ENCODE results near the gene BABAM1.

DNA sequence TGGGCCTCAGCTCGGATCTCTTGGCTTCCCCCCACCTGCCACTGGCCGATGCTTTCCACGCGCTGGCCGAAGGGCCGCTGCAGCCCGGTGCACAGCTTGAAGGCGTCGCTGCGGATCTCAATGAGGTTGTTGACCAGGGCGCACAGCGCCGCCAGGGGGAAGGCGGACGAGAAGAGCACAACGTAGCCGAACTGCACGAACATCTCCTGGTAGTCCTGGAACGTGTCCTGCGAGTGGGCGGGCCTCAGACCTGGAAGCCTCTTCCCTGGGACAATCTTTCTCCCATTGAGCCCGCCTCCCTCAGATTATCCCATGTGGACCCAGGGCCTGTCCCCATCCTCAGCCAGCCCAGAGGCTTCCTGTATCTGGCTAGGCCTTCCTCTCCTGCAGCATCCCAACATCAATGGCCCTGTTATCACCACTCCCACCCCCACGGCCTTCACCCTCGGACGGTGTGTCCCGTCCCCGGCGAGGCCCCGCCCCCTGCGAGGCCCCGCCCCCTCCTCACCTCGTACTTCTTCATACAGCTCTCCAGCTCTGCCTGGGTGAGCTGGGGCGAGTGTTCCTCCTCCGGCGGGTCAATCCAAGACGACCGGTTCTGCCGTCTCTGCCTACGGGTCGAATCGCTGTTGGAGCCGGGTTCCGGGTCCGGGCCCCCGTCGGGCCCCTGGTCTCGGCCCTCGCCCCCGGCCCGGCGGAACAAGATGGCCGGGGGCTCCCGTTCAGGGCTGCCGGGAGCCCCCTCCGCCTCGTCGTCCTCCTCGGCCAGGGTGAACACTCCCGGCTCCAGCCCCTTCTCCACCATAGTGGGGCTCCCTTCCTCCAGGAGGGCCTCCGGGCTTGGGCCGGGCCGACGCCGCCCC, 60.6 kb downstream of the BABAM1 start:
- no peak for TF ChIP-seq POLR2A (IDR thresholded peaks at IDR 0.05)
- TF ChIP-seq, protein P1, sequence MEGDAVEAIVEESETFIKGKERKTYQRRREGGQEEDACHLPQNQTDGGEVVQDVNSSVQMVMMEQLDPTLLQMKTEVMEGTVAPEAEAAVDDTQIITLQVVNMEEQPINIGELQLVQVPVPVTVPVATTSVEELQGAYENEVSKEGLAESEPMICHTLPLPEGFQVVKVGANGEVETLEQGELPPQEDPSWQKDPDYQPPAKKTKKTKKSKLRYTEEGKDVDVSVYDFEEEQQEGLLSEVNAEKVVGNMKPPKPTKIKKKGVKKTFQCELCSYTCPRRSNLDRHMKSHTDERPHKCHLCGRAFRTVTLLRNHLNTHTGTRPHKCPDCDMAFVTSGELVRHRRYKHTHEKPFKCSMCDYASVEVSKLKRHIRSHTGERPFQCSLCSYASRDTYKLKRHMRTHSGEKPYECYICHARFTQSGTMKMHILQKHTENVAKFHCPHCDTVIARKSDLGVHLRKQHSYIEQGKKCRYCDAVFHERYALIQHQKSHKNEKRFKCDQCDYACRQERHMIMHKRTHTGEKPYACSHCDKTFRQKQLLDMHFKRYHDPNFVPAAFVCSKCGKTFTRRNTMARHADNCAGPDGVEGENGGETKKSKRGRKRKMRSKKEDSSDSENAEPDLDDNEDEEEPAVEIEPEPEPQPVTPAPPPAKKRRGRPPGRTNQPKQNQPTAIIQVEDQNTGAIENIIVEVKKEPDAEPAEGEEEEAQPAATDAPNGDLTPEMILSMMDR (IDR thresholded peaks at IDR 0.05), result peak; percentile 23 to 67 (median 58)
